NCI-H128 (cell line): Measurements from ENCODE around the gene HCN3.
A peak's percentile ranks its signal among the peaks of the same experiment; 100 is the strongest.

Source experiments
- DNase-seq: peaks from one replicate; lab custom pipeline; 2025; ENCODE audit not compliant: unreplicated experiment; lab: John Stamatoyannopoulos, UW

Gene HCN3

GRCh38 chr1:155308493-155309422, 31.5 kb downstream of the HCN3 start, which contains the start of gene FDPS:
Gene FDPS (plus strand): TSS chr1:155308866. CDS start chr1:155309790, 924 bp downstream.
- peak; percentile 99 for DNase-seq

- DNase-seq = no peak
Measured at GRCh38 chr1:155309423-155310021, 32.3 kb downstream of the HCN3 start.

- DNase-seq = no peak
Measured at GRCh38 chr1:155313261-155313660, 36.0 kb downstream of the HCN3 start.

- no peak for DNase-seq
Measured at GRCh38 chr1:155316922-155317321, 39.7 kb downstream of the HCN3 start.

GRCh38 chr1:155318082-155318481, 40.8 kb downstream of the HCN3 start:
- DNase-seq = no peak

GRCh38 chr1:155319536-155319935, 42.3 kb downstream of the HCN3 start:
- DNase-seq = no peak

- no peak for DNase-seq
Measured at GRCh38 chr1:155320252-155320651, 43.0 kb downstream of the HCN3 start.

GRCh38 chr1:155320661-155321617, 43.7 kb downstream of the HCN3 start, which contains the start of gene RUSC1:
Gene RUSC1 (plus strand): TSS chr1:155320894. CDS start chr1:155321774, 880 bp downstream.
- DNase-seq = no peak

GRCh38 chr1:155321639-155322503, 44.6 kb downstream of the HCN3 start:
- DNase-seq = no peak

- no peak for DNase-seq
Measured at GRCh38 chr1:155322571-155322952, 45.3 kb downstream of the HCN3 start.

DNA sequence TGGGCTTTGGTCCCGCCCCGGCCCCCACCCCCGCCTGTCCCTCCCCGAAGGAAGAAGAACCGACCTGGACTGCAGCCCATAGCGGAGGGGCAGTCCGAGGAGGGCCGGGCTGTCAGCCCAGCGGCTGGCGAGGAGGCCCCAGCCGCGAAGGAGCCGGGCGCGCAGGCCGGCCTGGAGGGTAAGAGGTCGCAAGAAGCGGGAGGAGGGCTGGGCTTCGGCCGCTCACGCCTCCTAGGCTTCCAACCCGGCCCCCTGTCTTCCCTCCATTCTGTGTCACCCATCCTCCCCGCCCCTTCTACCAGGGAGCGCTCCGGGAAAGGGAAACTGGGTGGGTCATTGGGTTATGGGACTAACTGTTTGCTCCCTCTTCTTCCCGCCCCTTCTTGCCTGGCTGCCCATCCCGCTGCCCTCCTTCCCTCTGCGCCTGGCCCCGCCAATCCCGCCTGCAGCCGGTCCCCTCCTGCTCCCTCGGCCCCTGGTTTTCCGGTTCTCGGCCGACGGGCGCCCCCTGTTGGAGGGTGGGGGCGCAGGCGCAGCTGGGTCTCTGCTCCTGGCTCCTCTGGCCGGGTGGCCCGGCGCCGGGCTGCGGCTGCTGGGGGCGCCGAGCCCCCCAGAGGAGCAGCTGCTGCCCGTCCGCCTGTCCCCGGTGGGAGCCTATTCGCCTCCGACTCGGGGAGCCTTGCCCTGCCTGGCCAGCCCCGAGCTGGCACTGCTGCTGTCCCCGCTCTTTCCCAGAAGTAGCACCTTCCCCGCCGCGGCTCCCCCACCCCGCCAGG, 45.9 kb downstream of the HCN3 start:
- peak; percentile 74 for DNase-seq

DNA sequence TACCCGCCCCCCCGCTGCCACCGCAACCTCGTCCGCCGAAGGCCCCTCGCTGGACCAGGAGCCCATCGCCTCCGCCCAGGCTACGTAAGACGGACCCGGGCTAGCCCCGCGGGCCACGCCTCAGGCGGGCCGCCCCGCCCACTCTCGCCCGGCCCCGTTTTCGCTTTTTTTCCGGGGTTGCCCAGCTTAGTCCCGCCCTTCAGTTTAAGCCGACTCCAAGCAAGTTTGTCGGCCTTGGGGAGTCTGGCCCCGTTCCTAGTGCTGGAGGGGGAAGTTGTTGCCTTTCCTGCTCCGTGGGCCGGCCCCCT, 46.4 kb downstream of the HCN3 start:
- DNase-seq = peak; percentile 55

- peak; percentile 92 for DNase-seq
Measured at GRCh38 chr1:155324037-155324716, 46.9 kb downstream of the HCN3 start.

DNA sequence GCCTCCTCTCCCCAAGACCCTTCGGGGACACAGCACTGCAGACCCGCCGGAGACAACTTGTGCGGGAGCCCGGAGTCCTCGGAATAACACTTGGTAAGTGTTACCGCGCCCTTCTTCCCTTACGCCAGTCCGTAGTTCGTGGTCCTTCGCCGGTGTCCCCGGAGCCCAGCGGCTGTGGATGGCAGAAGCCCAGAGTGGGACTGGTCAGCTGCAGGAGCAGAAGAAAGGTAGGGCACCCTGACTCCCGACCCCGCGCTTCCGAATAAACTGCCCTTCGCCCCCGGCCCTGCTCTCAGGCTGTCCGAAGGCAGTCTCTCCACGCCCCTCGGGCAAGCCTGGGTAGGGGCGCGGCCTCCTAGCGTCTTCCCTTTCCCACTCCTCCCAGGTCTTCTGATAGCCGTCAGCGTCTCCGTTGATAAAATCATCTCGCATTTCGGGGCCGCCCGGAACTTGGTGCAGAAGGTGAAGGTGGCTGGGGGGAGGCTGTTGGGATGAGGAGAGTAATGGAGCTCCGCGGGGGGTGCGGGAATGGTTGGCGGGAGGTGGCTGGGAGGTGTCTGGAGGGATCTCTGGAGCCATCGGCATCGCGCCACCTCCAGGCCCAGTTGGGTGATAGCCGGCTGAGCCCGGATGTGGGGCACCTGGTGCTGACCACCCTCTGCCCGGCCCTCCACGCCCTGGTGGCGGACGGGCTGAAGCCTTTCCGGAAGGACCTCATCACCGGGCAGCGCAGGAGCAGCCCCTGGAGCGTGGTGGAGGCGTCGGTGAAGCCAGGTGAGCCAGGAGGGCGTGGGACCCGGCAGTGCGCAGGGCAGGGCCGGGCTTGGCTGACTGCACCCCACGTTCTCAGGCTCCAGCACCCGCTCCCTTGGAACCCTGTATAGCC, 47.7 kb downstream of the HCN3 start:
- DNase-seq = no peak

DNA sequence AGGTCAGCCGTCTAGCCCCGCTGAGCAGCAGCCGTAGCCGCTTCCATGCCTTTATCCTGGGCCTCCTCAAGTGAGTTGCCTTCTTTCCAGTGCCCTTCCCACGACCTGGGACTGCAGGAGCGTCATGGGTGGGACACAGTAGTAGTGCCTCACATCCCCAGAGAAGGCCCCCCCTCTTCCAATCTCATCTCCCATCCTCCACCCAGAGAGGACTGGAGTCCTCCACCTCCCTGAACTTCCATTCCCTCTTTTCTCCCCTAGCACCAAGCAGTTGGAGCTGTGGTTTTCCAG, 48.3 kb downstream of the HCN3 start:
- no peak for DNase-seq

DNA sequence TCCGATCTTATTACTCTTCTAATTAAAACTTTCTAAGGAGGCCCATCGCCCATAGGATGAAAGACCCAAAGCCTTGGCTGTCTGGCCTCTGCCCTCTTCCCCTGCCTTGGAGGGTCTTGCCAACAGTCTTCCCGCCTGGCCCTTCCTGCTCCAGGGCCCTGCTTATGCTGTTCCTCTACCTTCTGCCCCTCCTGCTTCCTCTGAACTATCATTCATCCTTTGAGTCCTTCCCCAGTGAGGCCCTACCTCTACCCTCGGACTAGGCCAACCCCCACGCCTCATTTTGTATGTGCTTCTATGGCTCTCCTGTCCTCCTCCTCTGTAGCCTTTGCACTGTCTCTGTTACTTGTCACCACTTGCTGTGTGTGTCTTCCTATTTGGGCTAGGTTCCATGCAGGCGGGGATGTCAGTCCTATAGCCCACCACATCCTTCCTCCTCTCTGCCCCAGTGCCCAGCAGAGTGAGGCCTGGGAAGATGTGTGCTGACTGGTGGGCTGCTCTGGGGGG, 48.8 kb downstream of the HCN3 start:
- no peak for DNase-seq

DNA sequence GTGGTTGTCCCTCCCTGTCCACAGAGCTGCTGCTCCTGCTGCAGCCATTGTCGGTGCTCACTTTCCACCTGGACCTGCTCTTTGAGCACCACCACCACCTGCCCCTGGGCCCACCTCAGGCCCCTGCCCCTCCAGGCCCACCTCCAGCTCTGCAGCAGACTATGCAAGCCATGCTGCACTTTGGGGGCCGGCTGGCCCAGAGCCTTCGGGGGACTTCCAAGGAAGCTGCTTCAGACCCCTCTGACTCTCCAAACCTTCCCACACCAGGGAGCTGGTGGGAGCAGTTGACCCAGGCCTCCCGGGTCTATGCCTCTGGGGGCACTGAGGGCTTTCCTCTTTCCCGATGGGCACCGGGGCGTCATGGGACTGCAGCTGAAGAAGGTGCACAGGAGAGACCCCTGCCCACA, 49.4 kb downstream of the HCN3 start:
- no peak for DNase-seq

DNA sequence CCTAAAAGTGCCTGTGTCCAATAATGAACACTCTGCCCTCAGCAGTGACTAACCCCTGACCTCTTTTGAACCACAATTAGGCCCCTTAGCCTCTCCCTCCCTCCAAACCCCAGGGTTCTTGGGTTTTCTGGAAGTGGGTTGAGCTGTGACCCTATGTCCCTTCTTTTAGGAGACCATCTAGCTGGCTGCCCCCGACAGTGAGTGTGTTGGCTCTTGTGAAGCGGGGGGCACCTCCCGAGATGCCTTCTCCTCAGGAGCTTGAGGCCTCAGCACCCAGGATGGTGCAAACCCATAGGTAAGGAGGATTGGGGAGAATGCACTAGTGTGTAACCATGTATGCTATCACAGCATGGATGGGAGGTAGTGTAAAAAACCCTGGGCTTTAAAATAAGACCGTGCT, 50.7 kb downstream of the HCN3 start:
- DNase-seq = no peak
